HG02588 (cell line): ENCODE results near the gene LGALS7B.
"Not testable (repeated sequence)": the region's sequence is repeated elsewhere in the genome, so short reads cannot be mapped to it uniquely, and the experiment has no call there.

ENCODE experiments used
- ATAC-seq: cut with Tn5 transposase; IDR thresholded peaks from one replicate; pipeline ENCODE4 v1.9.1; 2021; ENCODE audit warnings: mild to moderate bottlenecking, moderate library complexity; ENCODE audit not compliant: unreplicated experiment

LGALS7B gene

DNA sequence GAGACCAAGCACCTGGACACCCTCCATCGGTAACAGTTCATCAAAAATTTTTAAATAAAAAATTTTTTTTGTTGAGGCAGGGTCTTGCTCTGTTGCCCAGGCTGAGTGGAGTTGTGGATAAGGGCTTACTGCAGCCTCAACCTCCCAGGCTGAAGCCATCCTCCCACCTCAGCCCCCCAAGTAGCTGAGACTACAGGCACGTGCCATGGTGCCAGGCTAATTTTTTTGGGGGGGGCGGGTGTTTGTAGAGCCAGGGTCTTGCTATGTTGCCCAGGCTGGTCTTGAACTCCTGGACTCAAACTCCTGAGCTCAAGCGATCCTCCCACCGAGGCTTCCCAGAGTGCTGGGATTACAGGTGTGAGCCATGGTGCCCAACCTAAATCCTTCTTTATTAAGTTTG lies 4.7 kb downstream of the LGALS7B start:
- ATAC-seq = no peak

DNA sequence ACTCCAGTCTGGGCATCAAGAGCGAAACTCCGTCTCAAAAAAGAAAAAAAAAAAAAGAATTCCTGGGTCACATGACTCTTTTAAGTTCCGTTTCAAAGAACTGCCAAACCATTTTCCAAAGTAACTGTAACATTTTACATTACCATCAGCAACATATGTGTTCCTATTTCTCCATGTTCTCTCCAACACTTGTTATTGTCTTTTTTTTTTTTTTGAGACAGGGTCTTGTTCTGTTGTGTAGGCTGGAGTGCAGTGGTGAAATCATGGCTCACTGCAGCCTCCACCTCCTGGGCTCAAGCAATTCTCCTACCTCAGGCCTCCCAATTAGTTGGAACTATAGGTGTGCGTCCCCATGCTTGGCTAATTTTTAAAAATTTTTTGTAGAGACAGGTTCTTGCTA lies 6.5 kb downstream of the LGALS7B start:
- ATAC-seq = no peak

DNA sequence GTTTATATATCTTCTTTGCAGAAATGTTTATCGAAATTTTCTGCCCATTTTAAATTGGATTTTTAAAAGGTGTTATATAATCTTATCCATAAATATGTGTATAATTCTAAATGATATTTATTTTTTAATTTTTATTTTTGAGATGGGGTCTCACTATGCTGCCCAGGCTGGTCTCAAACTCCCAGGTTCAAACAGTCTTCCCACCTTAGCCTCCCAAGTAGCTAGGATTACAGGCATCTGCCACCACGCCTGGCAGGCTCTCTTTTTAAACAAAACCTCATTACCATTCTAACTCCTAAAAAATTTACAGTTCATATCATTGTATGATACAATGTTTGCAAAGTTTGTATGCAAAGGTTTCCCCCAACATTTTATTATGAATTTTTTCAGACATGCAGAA lies 7.2 kb downstream of the LGALS7B start:
- ATAC-seq = no peak

GRCh38 chr19:38797781-38798180 lies 8.8 kb downstream of the LGALS7B start:
- ATAC-seq = not testable (repeated sequence)

DNA sequence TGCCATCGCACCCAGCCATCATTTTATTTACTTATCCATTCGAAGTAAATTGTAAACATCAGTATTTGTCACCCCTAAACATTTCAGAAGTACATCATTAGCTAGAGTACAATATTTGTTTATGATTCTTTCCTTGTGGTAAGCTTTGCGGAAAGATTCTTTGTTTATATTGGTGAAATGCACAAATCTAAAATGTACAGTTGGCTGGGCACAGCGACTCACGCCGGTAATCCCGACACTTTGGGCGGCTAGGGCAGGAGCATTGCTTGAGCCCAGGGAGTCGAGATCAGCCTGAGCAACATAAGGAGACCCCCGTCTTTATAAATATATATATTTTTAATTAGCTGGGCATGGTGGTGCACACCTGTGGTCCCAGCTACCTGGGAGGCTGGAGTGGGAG lies 10.1 kb downstream of the LGALS7B start:
- no peak for ATAC-seq

DNA sequence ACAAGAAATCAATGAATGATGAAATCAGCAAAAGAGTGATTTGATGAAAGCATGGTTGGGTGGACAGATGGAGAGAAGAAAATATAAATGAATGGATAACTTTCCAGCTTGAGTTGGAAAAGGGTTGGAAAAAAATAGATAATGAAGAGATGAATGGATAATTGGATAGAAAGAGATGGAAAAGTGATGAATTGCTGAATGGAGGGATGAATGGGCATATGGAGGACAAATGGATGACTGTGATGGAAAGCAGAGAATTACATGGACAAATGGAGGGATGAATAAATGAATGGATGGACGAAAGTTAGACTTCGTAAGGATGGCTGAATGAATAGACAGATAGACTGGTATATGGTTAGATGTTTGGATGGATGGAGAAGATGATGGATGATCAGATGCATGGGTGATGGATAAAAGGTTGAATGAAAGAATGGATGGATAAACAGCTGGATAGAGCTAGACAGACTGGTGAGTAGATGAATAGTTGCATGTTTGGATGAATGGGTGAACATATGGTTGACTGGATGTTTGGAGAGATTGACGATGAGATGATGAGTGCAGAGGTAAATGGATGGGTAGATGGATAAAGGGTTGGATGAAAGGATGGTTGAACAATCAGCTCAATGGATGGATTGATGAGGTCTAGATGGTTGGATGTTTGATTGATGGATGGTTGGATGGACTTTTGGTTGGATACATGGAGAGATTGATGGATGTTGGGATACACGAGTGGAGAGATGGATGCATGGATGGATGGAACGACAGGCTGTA lies 11.8 kb downstream of the LGALS7B start:
- no peak for ATAC-seq

- ATAC-seq = no peak
Measured at GRCh38 chr19:38801359-38802095, 12.5 kb downstream of the LGALS7B start.

- ATAC-seq = no peak
Measured at GRCh38 chr19:38803543-38803942, 14.5 kb downstream of the LGALS7B start.

- no peak for ATAC-seq
Measured at GRCh38 chr19:38805180-38805579, 16.2 kb downstream of the LGALS7B start.

DNA sequence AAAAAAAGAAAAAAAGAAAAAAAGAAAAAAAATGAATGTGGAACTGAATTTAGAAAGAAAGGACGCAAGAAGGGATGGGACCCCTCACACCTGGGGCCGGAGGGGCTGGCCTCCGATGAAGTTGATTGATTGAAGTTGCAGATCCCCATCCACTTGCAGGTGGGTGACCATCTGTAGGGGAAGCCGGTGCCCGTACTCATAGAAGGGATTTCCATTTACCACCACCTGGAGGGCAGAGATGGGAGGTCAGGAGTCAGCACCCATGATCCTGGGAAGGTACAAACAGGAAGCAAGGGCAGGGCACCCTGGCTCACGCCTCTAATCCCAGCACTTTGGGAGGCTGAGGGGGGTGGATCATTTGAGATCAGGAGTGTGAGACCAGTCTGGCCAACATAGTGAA lies 17.4 kb downstream of the LGALS7B start:
- ATAC-seq = no peak

DNA sequence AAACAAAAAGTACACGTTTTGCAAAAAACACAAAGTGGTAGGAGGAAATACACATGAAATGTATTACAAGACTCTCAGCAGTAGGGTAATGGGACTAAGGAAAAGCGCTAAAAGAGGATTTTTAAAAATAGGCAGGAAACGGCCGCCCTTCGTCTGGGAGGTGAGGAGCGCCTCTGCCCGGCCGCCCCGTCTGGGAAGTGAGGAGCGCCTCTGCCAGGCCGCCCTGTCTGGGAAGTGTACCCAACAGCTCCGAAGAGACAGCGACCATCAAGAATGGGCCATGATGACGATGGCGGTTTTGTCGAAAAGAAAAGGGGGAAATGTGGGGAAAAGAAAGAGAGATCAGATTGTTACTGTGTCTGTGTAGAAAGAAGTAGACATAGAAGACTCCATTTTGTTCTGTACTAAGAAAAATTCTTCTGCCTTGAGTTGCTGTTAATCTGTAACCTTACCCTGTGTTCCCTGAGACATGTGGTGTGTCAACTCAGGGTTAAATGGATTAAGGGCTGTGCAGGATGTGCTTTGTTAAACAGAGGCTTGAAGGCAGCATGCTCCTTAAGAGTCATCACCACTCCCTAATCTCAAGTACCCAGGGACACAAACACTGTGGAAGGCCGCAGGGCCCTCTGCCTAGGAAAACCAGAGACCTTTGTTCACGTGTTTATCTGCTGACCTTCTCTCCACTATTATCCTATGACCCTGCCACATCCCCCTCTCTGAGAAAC lies 18.5 kb downstream of the LGALS7B start:
- ATAC-seq = not testable (repeated sequence)

GRCh38 chr19:38808741-38809140 lies 19.7 kb downstream of the LGALS7B start:
- no peak for ATAC-seq

GRCh38 chr19:38809592-38810252 lies 20.7 kb downstream of the LGALS7B start:
- no peak for ATAC-seq

DNA sequence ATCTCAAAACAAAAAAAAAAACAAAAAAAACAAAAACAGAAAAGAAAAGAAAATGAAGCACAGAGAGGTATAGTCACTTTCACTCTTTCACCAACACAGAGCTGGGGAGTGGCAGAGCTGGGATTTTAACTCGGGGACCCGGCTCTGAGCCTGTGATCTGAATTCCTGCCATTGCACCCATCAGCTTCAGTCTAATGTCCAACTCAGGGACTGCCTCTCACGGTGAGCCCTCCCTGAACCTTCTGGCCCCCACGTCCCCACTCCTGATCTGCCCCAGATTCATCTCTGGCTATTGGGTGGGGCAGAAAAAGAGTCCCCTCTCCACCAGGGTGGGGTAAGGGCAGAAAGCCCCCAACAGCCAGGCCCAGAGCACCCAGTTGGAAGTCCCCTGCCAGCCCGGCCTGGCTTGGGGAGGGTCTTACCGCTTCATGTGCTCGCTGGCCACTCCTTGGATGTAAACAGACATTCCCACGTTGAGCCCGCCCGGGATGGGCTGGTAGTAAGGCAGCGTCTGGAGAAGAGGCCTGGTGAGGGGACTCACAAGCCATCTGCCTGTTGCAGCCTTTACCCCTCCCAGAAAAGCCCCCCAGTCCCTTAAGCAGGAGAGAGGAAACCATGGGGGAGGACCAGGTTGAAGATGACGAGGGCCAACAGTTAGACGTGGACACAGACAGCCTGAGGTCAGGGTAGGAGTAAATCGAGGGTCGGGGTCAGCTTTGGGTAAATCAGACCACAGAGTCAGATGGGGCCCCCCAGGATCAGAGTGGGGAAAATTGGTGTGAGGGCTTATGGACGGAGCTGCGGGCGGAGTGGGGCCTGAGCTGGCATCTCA lies 23.2 kb downstream of the LGALS7B start:
- ATAC-seq = no peak

DNA sequence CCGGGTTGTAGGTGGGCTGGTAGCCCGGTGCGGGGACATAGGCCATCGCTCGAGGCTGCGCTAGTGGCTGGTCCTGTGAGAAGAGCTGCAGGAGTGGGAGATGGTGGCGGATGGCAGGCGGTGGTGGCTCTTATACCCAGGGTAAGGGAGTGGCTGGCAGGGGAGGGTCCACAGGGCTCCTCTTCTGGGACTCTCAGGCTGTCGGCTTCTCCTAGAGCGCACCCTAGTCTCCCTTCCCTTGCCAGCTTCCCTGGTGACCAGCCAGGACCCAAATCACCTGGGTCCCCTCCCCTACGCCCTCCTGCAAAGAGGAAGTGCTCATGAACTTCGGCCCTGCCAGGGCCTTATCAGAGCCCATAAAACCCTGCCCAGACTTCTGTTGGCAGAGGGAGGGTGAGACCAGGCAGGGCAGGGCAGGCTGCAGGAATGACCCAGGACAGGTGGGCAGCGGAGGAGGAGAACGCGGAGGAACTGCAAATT lies 23.9 kb downstream of the LGALS7B start, which contains the start of gene LGALS4:
LGALS4 (minus strand) TSS at position 105 of the 480 bp plus-strand sequence; CDS start at position 46, 59 bp downstream.
- no peak for ATAC-seq

DNA sequence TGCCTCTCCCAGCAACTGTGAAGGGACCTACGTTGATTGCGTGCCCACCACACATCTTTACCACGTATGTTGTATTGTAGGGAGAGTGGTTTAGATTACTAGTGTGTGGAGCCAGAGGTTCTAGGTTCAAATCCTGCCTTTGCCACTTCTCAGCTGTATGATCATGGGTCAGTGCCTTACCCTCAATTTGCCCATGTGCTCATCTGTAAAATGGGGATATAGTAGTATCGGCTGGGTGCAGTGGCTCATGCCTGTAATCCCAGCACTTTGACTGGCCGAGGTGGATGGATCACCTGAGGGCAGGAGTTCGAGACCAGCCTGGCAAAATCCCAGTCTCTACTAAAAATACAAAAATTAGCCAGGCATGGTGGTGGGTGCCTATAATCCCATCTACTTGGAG lies 24.3 kb downstream of the LGALS7B start:
- no peak for ATAC-seq

DNA sequence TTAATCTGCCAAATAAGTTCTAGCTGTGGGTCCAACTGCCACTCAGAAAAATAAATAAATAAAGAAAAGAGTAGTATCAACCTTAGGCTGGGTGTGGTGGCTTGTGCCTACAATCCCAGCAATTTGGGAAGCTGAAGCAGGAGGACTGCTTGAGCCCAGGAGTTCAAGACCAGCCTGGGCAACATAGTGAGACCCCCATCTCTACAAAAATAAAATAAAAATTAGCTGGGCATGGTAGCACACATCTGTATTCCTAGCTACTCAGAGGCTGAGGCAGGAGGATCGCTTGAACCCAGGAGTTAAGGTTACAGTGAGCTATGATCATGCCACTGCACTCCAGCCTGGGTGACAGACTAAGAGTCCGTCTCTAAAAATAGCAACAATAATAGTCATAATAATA lies 24.9 kb downstream of the LGALS7B start:
- ATAC-seq = not testable (repeated sequence)

DNA sequence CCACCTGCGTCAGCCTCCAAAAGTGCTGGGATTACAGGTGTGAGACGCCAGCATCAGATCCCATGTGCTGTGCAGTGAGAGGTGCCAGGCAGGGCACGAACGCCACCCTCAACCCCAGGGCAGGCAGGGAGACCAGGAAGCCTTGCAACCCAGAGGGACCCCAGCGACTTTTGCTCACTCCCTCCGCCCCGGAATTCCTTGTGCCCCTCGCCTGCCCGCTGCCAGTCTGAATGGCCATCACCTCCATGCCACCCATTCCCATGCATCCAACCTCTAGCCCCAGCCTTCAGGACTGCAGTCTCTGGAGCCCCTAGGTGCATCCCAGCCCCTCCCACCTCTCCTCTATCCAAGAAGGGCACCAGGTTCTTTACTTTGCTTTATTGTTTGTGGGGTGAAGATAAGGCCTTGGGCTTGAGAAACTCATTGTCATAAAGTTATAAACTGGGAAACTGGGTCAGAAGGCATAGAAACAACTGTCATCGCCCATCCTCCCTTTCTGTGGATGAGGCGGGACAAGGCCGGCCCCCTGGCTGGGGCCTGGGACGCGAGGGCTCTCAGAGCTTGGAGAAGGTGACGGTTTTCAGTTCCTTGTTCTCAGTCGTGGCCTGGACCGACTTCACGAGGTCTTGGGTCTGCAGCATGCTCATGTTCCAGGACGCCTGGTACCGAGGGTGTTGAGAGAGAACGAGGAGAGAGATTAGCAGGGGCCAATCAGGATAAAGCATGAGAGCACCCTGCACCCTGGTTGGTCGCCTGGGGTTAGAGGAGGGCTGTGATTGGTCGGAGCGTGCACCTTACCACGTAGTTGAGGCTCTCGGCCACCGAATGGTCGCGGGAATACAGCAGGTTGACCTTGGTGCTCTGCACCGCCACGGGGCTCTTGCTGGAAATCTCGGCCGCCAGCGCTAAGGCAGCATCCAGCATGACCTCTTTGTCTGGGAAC lies 26.3 kb downstream of the LGALS7B start:
- ATAC-seq = no peak
